HepG2 (cell line): ENCODE measurements around the gene ZG16. TPM values are rescaled to one million over a fixed set of nuclear protein-coding genes. Genes with fewer than 3 reads are reported as not detected.
A peak's percentile ranks its signal among the peaks of the same experiment; 100 is the strongest.

Source experiments
- CHD2 ChIP-seq: IDR thresholded peaks from 2 replicates; pipeline ENCODE4 v1.6.1; 2011; ENCODE audit warnings: low read depth, low read length, improper control_type of control experiment
- FIP1L1 ChIP-seq: fragments of 200-400 bp; formaldehyde crosslinking; IDR thresholded peaks from 2 replicates; pipeline ENCODE4 v1.6.1; 2018; ENCODE audit warnings: low read depth, mild to moderate bottlenecking, low read length, moderate library complexity, borderline replicate concordance; ENCODE audit not compliant: insufficient read depth
- FOXA1 ChIP-seq, 2 experiments: fragments of 450-650 bp in 1 of 2; sonication (generic) in 1 of 2; formaldehyde crosslinking in 1 of 2; IDR thresholded peaks; 2 replicates each; pipeline versions ENCODE4 v1.4.0 to v1.6.1; 2016 to 2020; ENCODE audit warnings: missing genetic modification reagents in 1 of 2
- HOXA9 ChIP-seq: sonication (generic); formaldehyde crosslinking; IDR thresholded peaks from 2 replicates; pipeline ENCODE4 v1.8.1; 2022; ENCODE audit warnings: missing genetic modification reagents, mild to moderate bottlenecking, moderate library complexity, borderline replicate concordance
- LCORL ChIP-seq, 2 experiments: fragments of 450-650 bp in 1 of 2; sonication (generic) in 1 of 2; formaldehyde crosslinking in 1 of 2; IDR thresholded peaks; 2 replicates each; pipeline versions ENCODE4 v1.5.0 to v1.6.1; 2017 to 2020; ENCODE audit warnings: antibody characterized with exemption in 1 of 2, missing genetic modification reagents in 1 of 2
- MIER2 ChIP-seq: IDR thresholded peaks from 2 replicates; pipeline ENCODE4 v1.6.1; 2016; ENCODE audit warnings: missing biosample characterization, missing genetic modification reagents
- NBN ChIP-seq: fragments of 450-650 bp; conservative IDR thresholded peaks from 2 replicates; pipeline ENCODE4 v1.6.1; 2017
- NFIB ChIP-seq: sonication (generic); formaldehyde crosslinking; IDR thresholded peaks from 2 replicates; pipeline ENCODE4 v1.9.0; 2021; ENCODE audit warnings: missing genetic modification reagents, mild to moderate bottlenecking, borderline replicate concordance
- NPAS2 ChIP-seq: sonication (generic); formaldehyde crosslinking; IDR thresholded peaks from 2 replicates; pipeline ENCODE4 v1.8.0; 2022; ENCODE audit warnings: mild to moderate bottlenecking, missing genetic modification reagents, borderline replicate concordance
- RFXANK ChIP-seq: IDR thresholded peaks from 2 replicates; pipeline ENCODE4 v1.6.1; 2016
- RNF219 ChIP-seq: sonication (generic); formaldehyde crosslinking; IDR thresholded peaks from 2 replicates; pipeline ENCODE4 v1.5.0; 2020; ENCODE audit warnings: mild to moderate bottlenecking, missing genetic modification reagents
- SNRNP70 ChIP-seq: fragments of 200-400 bp; formaldehyde crosslinking; IDR thresholded peaks from 2 replicates; pipeline ENCODE4 v1.6.1; 2017; ENCODE audit warnings: mild to moderate bottlenecking, low read depth, low read length, moderate library complexity
- SP2 ChIP-seq: sonication (generic); formaldehyde crosslinking; IDR thresholded peaks from 2 replicates; pipeline ENCODE4 v1.5.1; 2020; ENCODE audit warnings: mild to moderate bottlenecking, missing genetic modification reagents
- THAP11 ChIP-seq: IDR thresholded peaks from 2 replicates; pipeline ENCODE4 v1.6.1; 2016; ENCODE audit warnings: missing biosample characterization, missing genetic modification reagents
- TMF1 ChIP-seq: sonication (generic); formaldehyde crosslinking; IDR thresholded peaks from 2 replicates; pipeline ENCODE4 v1.8.1; 2022; ENCODE audit warnings: low read depth, missing genetic modification reagents
- TRIM22 ChIP-seq: fragments of 450-650 bp; IDR thresholded peaks from 2 replicates; pipeline ENCODE4 v1.6.1; 2017
- ZFP1 ChIP-seq: IDR thresholded peaks from 2 replicates; pipeline ENCODE4 v1.6.1; 2016
- ZNF101 ChIP-seq: sonication (generic); formaldehyde crosslinking; IDR thresholded peaks from 2 replicates; pipeline ENCODE4 v1.4.0; 2020; ENCODE audit warnings: mild to moderate bottlenecking, low read depth, missing genetic modification reagents, borderline replicate concordance
- ZNF160 ChIP-seq: sonication (generic); formaldehyde crosslinking; IDR thresholded peaks from 2 replicates; pipeline ENCODE4 v1.8.0; 2022; ENCODE audit warnings: mild to moderate bottlenecking, inconsistent platforms, missing genetic modification reagents
- ZNF333 ChIP-seq: sonication (generic); formaldehyde crosslinking; IDR thresholded peaks from 2 replicates; pipeline ENCODE4 v1.4.0; 2020; ENCODE audit warnings: mild to moderate bottlenecking, missing genetic modification reagents, borderline replicate concordance
- ZNF34 ChIP-seq: sonication (generic); formaldehyde crosslinking; IDR thresholded peaks from 2 replicates; pipeline ENCODE4 v1.4.0; 2020; ENCODE audit warnings: mild to moderate bottlenecking, missing genetic modification reagents, borderline replicate concordance
- ZNF7 ChIP-seq: IDR thresholded peaks from 2 replicates; pipeline ENCODE4 v1.6.1; 2016; ENCODE audit warnings: missing biosample characterization, missing genetic modification reagents
- polyA plus RNA-seq, 8 experiments: library from polyadenylated mRNA; depleted of rRNA in 3 of 8; stranded (reverse) in 7 of 8; unstranded in 1 of 8; fragments of >200 nt; fragmentation: Illumina TruSeq in 4 of 8; extraction: Trizol in 4 of 8; gene quantifications; 2 replicates each; pipeline versions ENCODE4 v1.2.1 to v1.2.3, GENCODE V29; 2011 to 2016; ENCODE audit warnings: low read depth in 4 of 8, missing spikeins in 1 of 8, mixed read lengths in 1 of 8; ENCODE audit not compliant: insufficient read depth in 1 of 8
- total RNA-seq, 5 experiments: library from RNA; depleted of rRNA; stranded (reverse); fragments of >200 nt; fragmentation: Illumina TruSeq; extraction: Trizol; gene quantifications; 2 replicates each; pipeline ENCODE4 v1.2.3, GENCODE V29; 2016; ENCODE audit warnings: low read depth in 1 of 5
- TF ChIP-seq, protein P1 (sequence below): sonication (generic); formaldehyde crosslinking; IDR thresholded peaks from 2 replicates; pipeline ENCODE4 v1.4.0; 2020; ENCODE audit warnings: missing genetic modification reagents

ZG16 gene
- total and polyA plus RNA-seq, 2 of the 13 experiments (the other 11 are each of a cell fraction or from before 2014, with no cell fraction given): 0.04 to 0.07 TPM

- TF ChIP-seq TMF1 (CRISPR knock-in tag) (no peak; the same call in none of the 2 replicates), RNF219 (CRISPR knock-in tag) (no peak), ZNF333 (CRISPR knock-in tag) (0 out of 2 replicates have a peak, but pooled peaks have one; percentile 42), RFXANK (CRISPR knock-in tag) (no peak; the same call in 1 of the 2 replicates), MIER2 (CRISPR knock-in tag) (no peak), NPAS2 (no peak), ZNF7 (CRISPR knock-in tag) (no peak), LCORL (IDR thresholded peaks at IDR 0.05) (no peak), LCORL (CRISPR knock-in tag; IDR thresholded peaks at IDR 0.05) (peak; percentile 73; the same call in 1 of the 2 replicates), ZNF160 (peak; percentile 93), ZFP1 (CRISPR knock-in tag) (peak; percentile 35), NFIB (CRISPR knock-in tag) (no peak), ZNF101 (CRISPR knock-in tag) (peak; percentile 59; the same call in 1 of the 2 replicates), THAP11 (CRISPR knock-in tag) (peak; percentile 93), CHD2 (peak; percentile 41), FIP1L1 (peak; percentile 94; the same call in 1 of the 2 replicates), FOXA1 (IDR thresholded peaks at IDR 0.05) (no peak), FOXA1 (CRISPR knock-in tag; IDR thresholded peaks at IDR 0.05) (peak; percentile 44; the same call in 1 of the 2 replicates), SNRNP70 (no peak), ZNF34 (CRISPR knock-in tag) (0 out of 2 replicates have a peak, but pooled peaks have one; percentile 90), TRIM22 (no peak), NBN (no peak), HOXA9 (no peak; the same call in 1 of the 2 replicates), SP2 (CRISPR knock-in tag) (peak; percentile 72)
- TF ChIP-seq, protein P1, sequence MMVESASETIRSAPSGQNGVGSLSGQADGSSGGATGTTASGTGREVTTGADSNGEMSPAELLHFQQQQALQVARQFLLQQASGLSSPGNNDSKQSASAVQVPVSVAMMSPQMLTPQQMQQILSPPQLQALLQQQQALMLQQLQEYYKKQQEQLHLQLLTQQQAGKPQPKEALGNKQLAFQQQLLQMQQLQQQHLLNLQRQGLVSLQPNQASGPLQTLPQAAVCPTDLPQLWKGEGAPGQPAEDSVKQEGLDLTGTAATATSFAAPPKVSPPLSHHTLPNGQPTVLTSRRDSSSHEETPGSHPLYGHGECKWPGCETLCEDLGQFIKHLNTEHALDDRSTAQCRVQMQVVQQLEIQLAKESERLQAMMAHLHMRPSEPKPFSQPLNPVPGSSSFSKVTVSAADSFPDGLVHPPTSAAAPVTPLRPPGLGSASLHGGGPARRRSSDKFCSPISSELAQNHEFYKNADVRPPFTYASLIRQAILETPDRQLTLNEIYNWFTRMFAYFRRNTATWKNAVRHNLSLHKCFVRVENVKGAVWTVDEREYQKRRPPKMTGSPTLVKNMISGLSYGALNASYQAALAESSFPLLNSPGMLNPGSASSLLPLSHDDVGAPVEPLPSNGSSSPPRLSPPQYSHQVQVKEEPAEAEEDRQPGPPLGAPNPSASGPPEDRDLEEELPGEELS (CRISPR knock-in tag): peak; percentile 67
These were observed 38.0 kb downstream of the ZG16 start, which contains the start of gene PAGR1 (continued) for GRCh38 chr16:29815793-29816693.
